Measurements from ENCODE around the gene RAE1. TPM values are rescaled to one million over a fixed set of nuclear protein-coding genes. Genes with fewer than 3 reads are reported as not detected.

The RAE1 gene
- total and polyA plus RNA-seq, 2 donors (not counting 3 experiments of a cell fraction or from before 2014, with no cell fraction given): 34.1 to 55.8 TPM

- Histone ChIP-seq H3K4me2 (ENCODE audit: insufficient read depth, low read length) (no peak overlapping the region), H3K9me1 (replicated peaks; ENCODE audit: control insufficient read depth, extremely low read depth, insufficient read depth, low read length) (no peaks in the 10 kb centered on the region), H2AFZ (ENCODE audit: low read depth, low read length) (no peak overlapping the region), H3K4me3 (replicated peaks in 1 of 3; ENCODE audit: insufficient read depth in 1 of 3, low read depth in 1 of 3, low read length in 3 of 3) (no peak overlapping the region), H3K9me3 (replicated peaks; ENCODE audit: control insufficient read depth, insufficient read depth, low read length) (no peaks in the 10 kb centered on the region), H3K36me3 (ENCODE audit: control insufficient read depth in 2 of 2, extremely low read depth in 1 of 2, insufficient read depth in 2 of 2, low read length in 2 of 2) (no peaks in the 10 kb centered on the region), H3K79me2 (ENCODE audit: control insufficient read depth, insufficient read depth, low read length) (no peaks in the 10 kb centered on the region), H3K9ac (replicated peaks; ENCODE audit: extremely low read depth, insufficient read depth, low read length) (no peak overlapping the region), H3K27me3 (ENCODE audit: control insufficient read depth in 2 of 2, insufficient read depth in 2 of 2, low read length in 2 of 2) (no peaks in the 10 kb centered on the region), H3K27ac (ENCODE audit: insufficient read depth, low read depth, low read length) (no peak overlapping the region), H4K20me1 (replicated peaks; ENCODE audit: control insufficient read depth, extremely low read depth, insufficient read depth, low read length) (no peaks in the 10 kb centered on the region), H3K4me1 (ENCODE audit: control insufficient read depth, extremely low read depth, insufficient read depth, low read length) (no peaks in the 10 kb centered on the region)
- no peak for DNase-seq (ENCODE audit: low read depth, low spot score)
- ChIA-PET POLR2A (no interaction called here), CTCF (no interaction called here)
- dilution Hi-C loops (cut with MboI; ENCODE audit: extremely low pct_ligation_motif_present, low sequenced_read_pairs) (no loop called here), intact Hi-C loops (cut with micrococcal nuclease) (no loop called here)
- FAIRE-seq: no peak
- TF ChIP-seq POLR2AphosphoS5 (IDR thresholded peaks at IDR 0.05; ENCODE audit: insufficient read depth, low read depth, low read length) (no peak), JUN (IDR thresholded peaks at IDR 0.05; ENCODE audit: borderline replicate concordance, insufficient read depth, insufficient read length, low read depth) (no peak), CTCF (IDR thresholded peaks at IDR 0.05; ENCODE audit: extremely low read depth in 1 of 2, insufficient read depth in 1 of 2, low read depth in 1 of 2, low read length in 2 of 2) (no peak), EZH2 (IDR thresholded peaks at IDR 0.05; ENCODE audit: borderline replicate concordance, low read depth, low read length, severe bottlenecking) (no peak), POLR2A (IDR thresholded peaks at IDR 0.05; ENCODE audit: low read depth, low read length) (no peak), MAX (IDR thresholded peaks at IDR 0.05; ENCODE audit: insufficient read depth, insufficient read length) (no peak), FOS (IDR thresholded peaks at IDR 0.05; ENCODE audit: borderline replicate concordance, insufficient read depth, low read length) (no peak), MYC (IDR thresholded peaks at IDR 0.05; ENCODE audit: low read depth, low read length) (no peak), GATA2 (IDR thresholded peaks at IDR 0.05; ENCODE audit: insufficient read depth, insufficient read length, low read depth, low read length) (no peak)
- BruUV-seq (replicated peaks): no TSS peak
These were observed 44.3 kb upstream of the RAE1 start for GRCh38 chr20:57306747-57307146.
